DOHH2 (cell line): Measurements from ENCODE around the gene MED8.

Experiments used
- H3F3A ChIP-seq: fragments of 200-600 bp; sonication (generic), shearing (Covaris generic); 2 replicates; pipeline ENCODE4 v1.6.0; 2016; ENCODE audit warnings: antibody characterized with exemption, mild to moderate bottlenecking; ENCODE audit not compliant: control insufficient read depth, insufficient read depth
- H3K27ac ChIP-seq: fragments of 200-600 bp; sonication (generic); 2 replicates; pipeline ENCODE4 v1.5.1; 2014; ENCODE audit warnings: low read depth, mild to moderate bottlenecking, low read length, moderate library complexity
- H3K27me3 ChIP-seq: fragments of 200-600 bp; sonication (generic); 2 replicates; pipeline ENCODE4 v1.6.1; 2014; ENCODE audit warnings: mild to moderate bottlenecking, low read length, mixed read lengths; ENCODE audit not compliant: control insufficient read depth
- H3K36me3 ChIP-seq: fragments of 200-600 bp; sonication (generic); 2 replicates; pipeline ENCODE4 v1.6.1; 2014; ENCODE audit warnings: mild to moderate bottlenecking, low read length, moderate library complexity, mixed read lengths; ENCODE audit not compliant: control insufficient read depth
- H3K4me1 ChIP-seq: fragments of 200-600 bp; sonication (generic); 2 replicates; pipeline ENCODE4 v1.6.1; 2014; ENCODE audit warnings: mild to moderate bottlenecking, low read length, mixed read lengths; ENCODE audit not compliant: control insufficient read depth
- H3K4me2 ChIP-seq: fragments of 200-600 bp; sonication (generic); 2 replicates; pipeline ENCODE4 v1.6.0; 2014; ENCODE audit warnings: mild to moderate bottlenecking, low read length, moderate library complexity
- H3K4me3 ChIP-seq: fragments of 200-600 bp; sonication (generic); 2 replicates; pipeline ENCODE4 v1.5.1; 2014; ENCODE audit warnings: mild to moderate bottlenecking, low read length, mixed read lengths
- H3K79me2 ChIP-seq: fragments of 200-600 bp; sonication (generic); 2 replicates; pipeline ENCODE4 v1.6.1; 2014; ENCODE audit warnings: mild to moderate bottlenecking, low read length, mixed read lengths; ENCODE audit not compliant: control insufficient read depth
- H3K9me2 ChIP-seq: fragments of 200-600 bp; sonication (generic); replicated peaks from 2 replicates; pipeline ENCODE4 v1.6.1; 2014; ENCODE audit warnings: mild to moderate bottlenecking, low read length, mixed read lengths; ENCODE audit not compliant: control insufficient read depth
- H3K9me3 ChIP-seq: fragments of 200-600 bp; sonication (generic); 2 replicates; pipeline ENCODE4 v1.6.1; 2014; ENCODE audit warnings: antibody characterized with exemption, low read length, mixed read lengths; ENCODE audit not compliant: control insufficient read depth, insufficient read depth
- H4K20me1 ChIP-seq: fragments of 200-600 bp; sonication (generic); 2 replicates; pipeline ENCODE4 v1.6.0; 2014; ENCODE audit warnings: low read depth, mild to moderate bottlenecking, antibody characterized with exemption, low read length, moderate library complexity; ENCODE audit not compliant: control insufficient read depth, insufficient read depth
- EZH2phosphoT487 ChIP-seq: fragments of 200-600 bp; sonication (generic); IDR thresholded peaks from 2 replicates; pipeline ENCODE4 v1.6.1; 2017; ENCODE audit warnings: borderline replicate concordance, mild to moderate bottlenecking, antibody characterized with exemption, low read length, moderate library complexity, mixed read lengths
- TF ChIP-seq, protein P1 (sequence below): fragments of 200-600 bp; sonication (generic); IDR thresholded peaks from one replicate; pipeline ENCODE4 v1.5.1; 2014; ENCODE audit warnings: antibody characterized with exemption, mild to moderate bottlenecking, low read depth, low read length; ENCODE audit not compliant: poor library complexity, severe bottlenecking

Gene MED8

DNA sequence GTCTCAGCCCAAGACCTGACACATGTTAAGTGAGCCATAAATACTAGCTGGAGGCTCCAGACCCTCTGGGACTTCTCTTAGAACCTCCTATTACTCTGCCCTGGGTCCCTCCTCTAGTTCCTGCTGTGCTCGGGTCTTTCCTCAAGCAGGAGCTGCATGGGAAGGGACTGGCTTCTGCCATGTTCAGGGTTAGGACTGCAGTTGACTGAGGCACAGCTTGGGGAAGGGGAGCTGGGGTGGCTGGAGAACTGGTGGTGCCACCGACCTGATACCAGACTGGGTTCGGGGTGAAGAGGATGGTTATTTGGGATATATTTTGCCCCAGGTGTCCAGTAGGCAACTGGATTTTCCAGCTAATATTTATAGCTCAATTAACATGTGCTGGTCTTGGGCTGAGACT lies 48.4 kb upstream of the MED8 start:
- Histone ChIP-seq H3K27ac (no peak overlapping the region), H3F3A (no peaks in the 10 kb centered on the region), H3K36me3 (peaks cover 22% of the 10 kb centered on the region), H3K9me3 (no peaks in the 10 kb centered on the region), H3K27me3 (no peaks in the 10 kb centered on the region), H3K4me2 (no peak overlapping the region), H3K4me1 (no peaks in the 10 kb centered on the region), H4K20me1 (no peaks in the 10 kb centered on the region), H3K4me3 (no peak overlapping the region), H3K9me2 (no peaks in the 10 kb centered on the region), H3K79me2 (no peaks in the 10 kb centered on the region)
- TF ChIP-seq EZH2phosphoT487 = no peak
- TF ChIP-seq, protein P1, sequence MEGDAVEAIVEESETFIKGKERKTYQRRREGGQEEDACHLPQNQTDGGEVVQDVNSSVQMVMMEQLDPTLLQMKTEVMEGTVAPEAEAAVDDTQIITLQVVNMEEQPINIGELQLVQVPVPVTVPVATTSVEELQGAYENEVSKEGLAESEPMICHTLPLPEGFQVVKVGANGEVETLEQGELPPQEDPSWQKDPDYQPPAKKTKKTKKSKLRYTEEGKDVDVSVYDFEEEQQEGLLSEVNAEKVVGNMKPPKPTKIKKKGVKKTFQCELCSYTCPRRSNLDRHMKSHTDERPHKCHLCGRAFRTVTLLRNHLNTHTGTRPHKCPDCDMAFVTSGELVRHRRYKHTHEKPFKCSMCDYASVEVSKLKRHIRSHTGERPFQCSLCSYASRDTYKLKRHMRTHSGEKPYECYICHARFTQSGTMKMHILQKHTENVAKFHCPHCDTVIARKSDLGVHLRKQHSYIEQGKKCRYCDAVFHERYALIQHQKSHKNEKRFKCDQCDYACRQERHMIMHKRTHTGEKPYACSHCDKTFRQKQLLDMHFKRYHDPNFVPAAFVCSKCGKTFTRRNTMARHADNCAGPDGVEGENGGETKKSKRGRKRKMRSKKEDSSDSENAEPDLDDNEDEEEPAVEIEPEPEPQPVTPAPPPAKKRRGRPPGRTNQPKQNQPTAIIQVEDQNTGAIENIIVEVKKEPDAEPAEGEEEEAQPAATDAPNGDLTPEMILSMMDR = no peak

- H3K4me2 ChIP-seq = no peak overlapping the region
- H3K4me1 ChIP-seq = no peaks in the 10 kb centered on the region
- H3K9me2 ChIP-seq = no peaks in the 10 kb centered on the region
- no peaks in the 10 kb centered on the region for H3K9me3 ChIP-seq
- H3K27me3 ChIP-seq = no peaks in the 10 kb centered on the region
- no peak overlapping the region for H3K4me3 ChIP-seq
- H3K36me3 ChIP-seq = peaks cover 28% of the 10 kb centered on the region
- H3K79me2 ChIP-seq = no peaks in the 10 kb centered on the region
- H4K20me1 ChIP-seq = no peaks in the 10 kb centered on the region
- H3F3A ChIP-seq = no peaks in the 10 kb centered on the region
- TF ChIP-seq, protein P1 = no peak
- no peak for TF ChIP-seq EZH2phosphoT487
- no peak overlapping the region for H3K27ac ChIP-seq
These were observed 47.7 kb upstream of the MED8 start for GRCh38 chr1:43437031-43437973.

DNA sequence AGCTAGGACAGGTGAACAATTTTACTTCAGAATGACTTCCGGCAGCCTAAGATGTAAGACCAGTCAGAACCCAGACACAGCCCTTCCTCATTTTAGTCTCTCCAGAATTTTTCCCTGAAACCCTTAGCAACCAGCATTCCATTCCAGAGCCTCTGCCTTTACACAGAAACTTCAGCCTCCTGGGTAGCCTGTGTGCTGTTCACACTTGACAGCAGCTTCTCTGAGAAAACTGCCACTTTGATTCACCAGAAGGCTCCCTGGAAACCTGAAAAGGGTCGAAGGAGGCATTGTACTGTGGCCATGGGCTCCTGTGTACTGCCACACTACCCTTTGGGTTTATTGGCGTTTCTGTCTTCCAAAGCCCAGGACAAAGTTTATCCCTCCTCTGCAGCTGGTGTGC lies 46.8 kb upstream of the MED8 start:
- H3K27ac ChIP-seq = no peak overlapping the region
- no peaks in the 10 kb centered on the region for H3K9me2 ChIP-seq
- no peak overlapping the region for H3K4me2 ChIP-seq
- H3K9me3 ChIP-seq = no peaks in the 10 kb centered on the region
- no peak for TF ChIP-seq EZH2phosphoT487
- TF ChIP-seq, protein P1 = no peak
- no peaks in the 10 kb centered on the region for H3K79me2 ChIP-seq
- H3K4me1 ChIP-seq = no peaks in the 10 kb centered on the region
- peaks cover 35% of the 10 kb centered on the region for H3K36me3 ChIP-seq
- H4K20me1 ChIP-seq = no peaks in the 10 kb centered on the region
- H3K27me3 ChIP-seq = no peaks in the 10 kb centered on the region
- H3F3A ChIP-seq = no peaks in the 10 kb centered on the region
- H3K4me3 ChIP-seq = no peak overlapping the region
